Testis (tissue), 2 donors: ENCODE data around the gene MACO1.

Experiments
- POLR2A ChIP-seq: fragments of 450-650 bp; IDR thresholded peaks from one replicate; pipeline ENCODE4 v1.6.1; 2017; ENCODE audit warnings: antibody characterized with exemption, mild to moderate bottlenecking, moderate library complexity
- TF ChIP-seq, protein P1 (sequence below), 3 experiments: fragments of 450-650 bp in 2 of 3; fragments of 200-600 bp in 1 of 3; sonication (generic) in 1 of 3; IDR thresholded peaks; one replicate each; pipeline ENCODE4 v1.5.1; 2016 to 2019; ENCODE audit warnings: antibody characterized with exemption in 3 of 3, mild to moderate bottlenecking in 2 of 3, moderate library complexity in 1 of 3

DNA sequence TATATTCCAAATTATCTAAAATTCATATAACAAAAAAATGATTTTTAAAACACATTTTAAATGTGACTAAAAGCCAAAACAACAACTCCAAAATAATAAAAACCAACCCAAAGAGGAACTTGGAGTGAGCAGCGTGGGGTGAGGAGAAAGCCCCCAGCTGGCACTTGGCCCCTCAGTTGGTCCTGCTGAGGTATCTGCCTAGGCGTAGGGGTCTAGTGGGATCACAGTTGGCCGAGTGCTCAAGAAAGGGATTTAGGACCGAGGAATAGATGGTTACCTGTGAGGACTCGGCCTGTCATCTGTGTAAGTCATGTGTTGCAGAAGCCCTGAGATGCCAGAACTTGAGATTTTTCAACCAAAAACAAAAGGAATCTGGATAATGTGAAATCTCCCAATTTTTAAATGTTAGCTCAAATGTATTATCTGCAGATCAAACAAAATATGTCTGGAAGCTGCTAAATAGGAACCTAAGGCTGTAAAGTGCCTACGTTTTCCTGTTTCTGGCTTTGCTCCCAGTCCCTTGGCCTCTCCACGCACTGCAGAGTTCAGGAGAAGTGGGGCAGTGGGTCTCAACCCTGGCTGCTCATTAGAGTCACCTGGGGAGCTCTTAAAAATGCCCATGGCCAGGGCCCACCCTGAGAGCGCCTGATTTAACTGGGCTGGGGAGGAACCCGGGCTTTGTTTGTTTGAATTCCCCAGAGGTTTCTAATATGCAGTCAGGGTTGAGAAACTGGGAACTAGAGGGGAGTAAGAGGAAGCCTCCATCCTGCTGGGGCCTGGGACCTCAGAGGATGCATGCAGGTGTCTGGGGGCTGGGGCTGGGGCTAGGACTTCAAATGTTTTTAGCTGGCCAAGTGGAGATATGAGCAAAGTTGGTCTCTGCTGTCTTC, 74.3 kb downstream of the MACO1 start:
- TF ChIP-seq, protein P1, sequence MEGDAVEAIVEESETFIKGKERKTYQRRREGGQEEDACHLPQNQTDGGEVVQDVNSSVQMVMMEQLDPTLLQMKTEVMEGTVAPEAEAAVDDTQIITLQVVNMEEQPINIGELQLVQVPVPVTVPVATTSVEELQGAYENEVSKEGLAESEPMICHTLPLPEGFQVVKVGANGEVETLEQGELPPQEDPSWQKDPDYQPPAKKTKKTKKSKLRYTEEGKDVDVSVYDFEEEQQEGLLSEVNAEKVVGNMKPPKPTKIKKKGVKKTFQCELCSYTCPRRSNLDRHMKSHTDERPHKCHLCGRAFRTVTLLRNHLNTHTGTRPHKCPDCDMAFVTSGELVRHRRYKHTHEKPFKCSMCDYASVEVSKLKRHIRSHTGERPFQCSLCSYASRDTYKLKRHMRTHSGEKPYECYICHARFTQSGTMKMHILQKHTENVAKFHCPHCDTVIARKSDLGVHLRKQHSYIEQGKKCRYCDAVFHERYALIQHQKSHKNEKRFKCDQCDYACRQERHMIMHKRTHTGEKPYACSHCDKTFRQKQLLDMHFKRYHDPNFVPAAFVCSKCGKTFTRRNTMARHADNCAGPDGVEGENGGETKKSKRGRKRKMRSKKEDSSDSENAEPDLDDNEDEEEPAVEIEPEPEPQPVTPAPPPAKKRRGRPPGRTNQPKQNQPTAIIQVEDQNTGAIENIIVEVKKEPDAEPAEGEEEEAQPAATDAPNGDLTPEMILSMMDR (IDR thresholded peaks at IDR 0.05), result no peak
- TF ChIP-seq POLR2A, result no peak
